ENCODE data around the gene REN.

- no peak for TF ChIP-seq CTCF (IDR thresholded peaks at IDR 0.05; ENCODE audit: low read length)
- TF ChIP-seq EZH2 (IDR thresholded peaks at IDR 0.05; ENCODE audit: borderline replicate concordance, low read length), result no peak
Measured at GRCh38 chr1:204131978-204132377, 34.2 kb downstream of the REN start.
